Calu3 (cell line): ENCODE results near the gene ETNK2. TPM values are rescaled to one million over a fixed set of nuclear protein-coding genes. Genes with fewer than 3 reads are reported as not detected.

ENCODE experiments used
- BruUV-seq: library from RNA; stranded (reverse); fragments of 400-500 nt; replicated peaks from 2 replicates; lab custom pipeline; 2021; lab: Mats Ljungman, UMichigan
- CTCF ChIA-PET: fragments of 300-600 bp; sonication (Branson Sonifier 250); formaldehyde crosslinking; loops from one replicate; lab custom pipeline; 2022; ENCODE audit warnings: antibody characterized with exemption; lab: Charles Lee
- DNase-seq: peaks from one replicate; pipeline ENCODE4 v3.0.0; 2022
- H3K27ac Mint-ChIP-seq: one replicate; pipeline ENCODE4 v1.8.0; 2022; ENCODE audit warnings: mixed read lengths; ENCODE audit not compliant: unreplicated experiment
- H3K27me3 Mint-ChIP-seq: one replicate; pipeline ENCODE4 v1.8.0; 2022; ENCODE audit warnings: mixed read lengths; ENCODE audit not compliant: unreplicated experiment
- H3K36me3 Mint-ChIP-seq: one replicate; pipeline ENCODE4 v1.8.0; 2022; ENCODE audit warnings: mild to moderate bottlenecking, moderate library complexity, mixed read lengths; ENCODE audit not compliant: insufficient read depth, unreplicated experiment
- H3K4me1 Mint-ChIP-seq: one replicate; pipeline ENCODE4 v1.8.0; 2022; ENCODE audit warnings: mild to moderate bottlenecking, low read depth, mixed read lengths; ENCODE audit not compliant: unreplicated experiment
- H3K4me3 Mint-ChIP-seq: one replicate; pipeline ENCODE4 v1.8.0; 2022; ENCODE audit warnings: mild to moderate bottlenecking, low read depth, moderate library complexity, mixed read lengths; ENCODE audit not compliant: unreplicated experiment
- H3K9me3 Mint-ChIP-seq: one replicate; pipeline ENCODE4 v1.8.0; 2022; ENCODE audit warnings: low read depth, mixed read lengths; ENCODE audit not compliant: unreplicated experiment
- CTCF ChIP-seq: fragments of 200-600 bp; IDR thresholded peaks from one replicate; pipeline ENCODE4 v1.8.0; 2022; ENCODE audit warnings: antibody characterized with exemption; ENCODE audit not compliant: unreplicated experiment
- intact Hi-C: fragments of 100-400 bp; cut with micrococcal nuclease; formaldehyde crosslinking; loops from one replicate; pipeline ENCODE4 v1.10.0; 2022; ENCODE audit not compliant: unreplicated experiment
- total RNA-seq: library from RNA; stranded (reverse); gene quantifications from 2 replicates; pipeline ENCODE4 v1.2.3, GENCODE V29; 2022

ETNK2 gene
- total RNA-seq, 1 experiment from 2014 or later: 5.0 TPM

GRCh38 chr1:204088596-204088995, 63.2 kb downstream of the ETNK2 start:
- intact Hi-C loops: no loop called here
- Mint-ChIP-seq H3K4me3 (no peak overlapping the region), H3K9me3 (no peaks in the 10 kb centered on the region), H3K36me3 (no peaks in the 10 kb centered on the region), H3K27me3 (no peaks in the 10 kb centered on the region), H3K27ac (no peak overlapping the region), H3K4me1 (peaks cover 46% of the 10 kb centered on the region)
- DNase-seq: no peak
- CTCF ChIA-PET: interaction anchor here (0.5 to 1.6 kb wide), 3 partner anchors 15 to 1667 kb away, joined by 3 to 4 read pairs (median 3); partner anchors contain the start of gene SOX13
- BruUV-seq: no TSS peak
- TF ChIP-seq CTCF: no peak

GRCh38 chr1:204087893-204088528, 63.8 kb downstream of the ETNK2 start:
- BruUV-seq: no TSS peak
- no peaks in the 10 kb centered on the region for H3K9me3 Mint-ChIP-seq
- H3K4me1 Mint-ChIP-seq: peaks cover 46% of the 10 kb centered on the region
- H3K36me3 Mint-ChIP-seq: no peaks in the 10 kb centered on the region
- no peaks in the 10 kb centered on the region for H3K27me3 Mint-ChIP-seq
- intact Hi-C loops: no loop called here
- TF ChIP-seq CTCF: no peak
- H3K4me3 Mint-ChIP-seq: no peak overlapping the region
- CTCF ChIA-PET: interaction anchor here (0.8 kb wide), 1 partner anchor 1667 kb away, joined by 4 read pairs; no protein-coding TSS in a partner anchor
- no peak for DNase-seq
- H3K27ac Mint-ChIP-seq: no peak overlapping the region

GRCh38 chr1:204087181-204087892, 64.5 kb downstream of the ETNK2 start:
- H3K9me3 Mint-ChIP-seq: no peaks in the 10 kb centered on the region
- CTCF ChIA-PET: interaction anchor here (0.5 to 0.6 kb wide), 2 partner anchors 28 to 338 kb away, joined by 3 to 4 read pairs; no protein-coding TSS in a partner anchor
- intact Hi-C loops: no loop called here
- TF ChIP-seq CTCF: no peak
- H3K4me1 Mint-ChIP-seq: peaks cover 45% of the 10 kb centered on the region
- H3K4me3 Mint-ChIP-seq: no peak overlapping the region
- no peaks in the 10 kb centered on the region for H3K27me3 Mint-ChIP-seq
- no peak for DNase-seq
- H3K36me3 Mint-ChIP-seq: no peaks in the 10 kb centered on the region
- H3K27ac Mint-ChIP-seq: no peak overlapping the region
- no TSS peak for BruUV-seq

DNA sequence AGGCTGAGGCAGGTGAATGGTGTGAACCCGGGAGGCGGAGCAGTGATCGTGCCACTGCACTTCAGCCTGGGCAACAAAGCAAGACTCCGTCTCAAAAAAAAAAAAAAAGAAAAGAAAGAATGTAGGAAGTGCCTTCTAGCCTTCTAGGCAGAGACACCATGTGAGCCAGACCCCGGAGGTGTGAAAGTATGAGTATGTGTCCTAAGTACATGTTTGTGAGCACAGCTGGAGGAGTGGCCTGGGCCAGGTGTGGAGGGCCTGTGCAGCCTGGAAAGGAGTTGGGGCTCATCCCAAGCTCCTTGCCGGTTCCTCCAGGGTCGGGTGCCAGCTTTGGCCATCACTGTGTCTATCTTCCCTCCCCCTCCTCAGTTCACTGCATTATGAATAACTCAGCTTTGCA, 66.0 kb downstream of the ETNK2 start:
- no peak for TF ChIP-seq CTCF
- peaks cover 38% of the 10 kb centered on the region for H3K4me1 Mint-ChIP-seq
- BruUV-seq: no TSS peak

More for the DNA sequence above, 66.0 kb downstream of the ETNK2 start:
- no peaks in the 10 kb centered on the region for H3K36me3 Mint-ChIP-seq
- DNase-seq: no peak
- CTCF ChIA-PET: interaction anchor here (0.7 kb wide), 1 partner anchor 42 kb away, joined by 3 read pairs; no protein-coding TSS in a partner anchor
- H3K27me3 Mint-ChIP-seq: no peaks in the 10 kb centered on the region
- intact Hi-C loops: no loop called here
- H3K4me3 Mint-ChIP-seq: no peak overlapping the region
- no peak overlapping the region for H3K27ac Mint-ChIP-seq
- no peaks in the 10 kb centered on the region for H3K9me3 Mint-ChIP-seq
